HepG2 (cell line): ENCODE data around the gene DNAJC5. TPM values are rescaled to one million over a fixed set of nuclear protein-coding genes. Genes with fewer than 3 reads are reported as not detected.

Experiments
- CREB1 ChIP-seq, 2 experiments: fragments of 450-650 bp in 1 of 2; IDR thresholded peaks; 2 replicates each; pipeline ENCODE4 v1.6.1; 2016 to 2017; ENCODE audit warnings: control low read depth in 1 of 2, mild to moderate bottlenecking in 1 of 2, missing compliant biosample characterization in 1 of 2, missing genetic modification characterization in 1 of 2
- FLYWCH1 ChIP-seq: sonication (generic); formaldehyde crosslinking; IDR thresholded peaks from 2 replicates; pipeline ENCODE4 v1.8.1; 2023; ENCODE audit warnings: mild to moderate bottlenecking, missing genetic modification reagents
- IRF1 ChIP-seq: sonication (generic); formaldehyde crosslinking; IDR thresholded peaks from 2 replicates; pipeline ENCODE4 v1.4.0; 2020; ENCODE audit warnings: low read depth, mild to moderate bottlenecking, missing genetic modification reagents
- KLF9 ChIP-seq: IDR thresholded peaks from 2 replicates; pipeline ENCODE4 v1.6.1; 2016; ENCODE audit warnings: low read depth
- NFRKB ChIP-seq: fragments of 450-650 bp; IDR thresholded peaks from 2 replicates; pipeline ENCODE4 v1.6.1; 2017
- RFX5 ChIP-seq: IDR thresholded peaks from 2 replicates; pipeline ENCODE4 v1.6.1; 2011; ENCODE audit warnings: low read depth, low read length, improper control_type of control experiment
- SALL1 ChIP-seq: sonication (generic); formaldehyde crosslinking; IDR thresholded peaks from 2 replicates; pipeline ENCODE4 v1.8.0; 2022; ENCODE audit warnings: mild to moderate bottlenecking, missing genetic modification reagents
- SATB2 ChIP-seq: sonication (generic); formaldehyde crosslinking; IDR thresholded peaks from 2 replicates; pipeline ENCODE4 v1.5.0; 2020; ENCODE audit warnings: missing genetic modification reagents
- SIN3A ChIP-seq: IDR thresholded peaks from 2 replicates; pipeline ENCODE4 v1.6.1; 2011; ENCODE audit warnings: low read depth, mild to moderate bottlenecking, control low read depth, low read length, borderline replicate concordance
- SNAPC2 ChIP-seq: sonication (generic); formaldehyde crosslinking; IDR thresholded peaks from 2 replicates; pipeline ENCODE4 v1.8.1; 2022; ENCODE audit warnings: mild to moderate bottlenecking, missing genetic modification reagents
- STAT5B ChIP-seq: sonication (generic); formaldehyde crosslinking; IDR thresholded peaks from 2 replicates; pipeline ENCODE4 v1.4.0; 2020; ENCODE audit warnings: missing genetic modification reagents
- ZBTB14 ChIP-seq: sonication (generic); formaldehyde crosslinking; IDR thresholded peaks from 2 replicates; pipeline ENCODE4 v1.4.0; 2020; ENCODE audit warnings: missing genetic modification reagents
- ZBTB3 ChIP-seq: sonication (generic); formaldehyde crosslinking; IDR thresholded peaks from 2 replicates; pipeline ENCODE4 v1.4.0; 2020; ENCODE audit warnings: low read depth, mild to moderate bottlenecking, moderate library complexity, missing genetic modification reagents, borderline replicate concordance
- ZBTB7B ChIP-seq: sonication (generic); formaldehyde crosslinking; IDR thresholded peaks from 2 replicates; pipeline ENCODE4 v1.4.0; 2020; ENCODE audit warnings: missing genetic modification reagents
- ZFP36L2 ChIP-seq: sonication (generic); formaldehyde crosslinking; IDR thresholded peaks from 2 replicates; pipeline ENCODE4 v1.4.0; 2020; ENCODE audit warnings: missing genetic modification reagents
- ZFP90 ChIP-seq: sonication (generic); formaldehyde crosslinking; IDR thresholded peaks from 2 replicates; pipeline ENCODE4 v1.8.0; 2022; ENCODE audit warnings: missing genetic modification reagents, mild to moderate bottlenecking, inconsistent platforms, borderline replicate concordance
- ZGPAT ChIP-seq: IDR thresholded peaks from 2 replicates; pipeline ENCODE4 v1.6.1; 2016; ENCODE audit warnings: mild to moderate bottlenecking
- ZMYM4 ChIP-seq: sonication (generic); formaldehyde crosslinking; IDR thresholded peaks from 2 replicates; pipeline ENCODE4 v1.8.1; 2023; ENCODE audit warnings: mild to moderate bottlenecking, missing genetic modification reagents
- ZNF10 ChIP-seq: sonication (generic); formaldehyde crosslinking; IDR thresholded peaks from 2 replicates; pipeline ENCODE4 v1.4.0; 2020; ENCODE audit warnings: mild to moderate bottlenecking, low read depth, missing genetic modification reagents, borderline replicate concordance
- ZNF160 ChIP-seq: sonication (generic); formaldehyde crosslinking; IDR thresholded peaks from 2 replicates; pipeline ENCODE4 v1.8.0; 2022; ENCODE audit warnings: mild to moderate bottlenecking, inconsistent platforms, missing genetic modification reagents
- ZNF331 ChIP-seq: sonication (generic); formaldehyde crosslinking; IDR thresholded peaks from 2 replicates; pipeline ENCODE4 v1.4.0; 2020; ENCODE audit warnings: missing genetic modification reagents
- ZNF430 ChIP-seq: sonication (generic); formaldehyde crosslinking; IDR thresholded peaks from 2 replicates; pipeline ENCODE4 v1.9.0; 2021; ENCODE audit warnings: mild to moderate bottlenecking, missing genetic modification reagents
- ZNF501 ChIP-seq: sonication (generic); formaldehyde crosslinking; IDR thresholded peaks from 2 replicates; pipeline ENCODE4 v1.5.1; 2020; ENCODE audit warnings: mild to moderate bottlenecking, moderate library complexity, missing genetic modification reagents
- ZNF598 ChIP-seq: sonication (generic); formaldehyde crosslinking; IDR thresholded peaks from 2 replicates; pipeline ENCODE4 v1.5.1; 2020; ENCODE audit warnings: mild to moderate bottlenecking, missing genetic modification reagents, borderline replicate concordance
- ZNF704 ChIP-seq: sonication (generic); formaldehyde crosslinking; IDR thresholded peaks from 2 replicates; pipeline ENCODE4 v1.8.1; 2023; ENCODE audit warnings: mild to moderate bottlenecking, inconsistent platforms, moderate library complexity, missing genetic modification reagents, borderline replicate concordance
- ZNF83 ChIP-seq: sonication (generic); formaldehyde crosslinking; IDR thresholded peaks from 2 replicates; pipeline ENCODE4 v1.4.0; 2020; ENCODE audit warnings: missing genetic modification reagents, mild to moderate bottlenecking, borderline replicate concordance
- polyA plus RNA-seq, 8 experiments: library from polyadenylated mRNA; depleted of rRNA in 3 of 8; stranded (reverse) in 7 of 8; unstranded in 1 of 8; fragments of >200 nt; fragmentation: Illumina TruSeq in 4 of 8; extraction: Trizol in 4 of 8; gene quantifications; 2 replicates each; pipeline versions ENCODE4 v1.2.1 to v1.2.3, GENCODE V29; 2011 to 2016; ENCODE audit warnings: low read depth in 4 of 8, missing spikeins in 1 of 8, mixed read lengths in 1 of 8; ENCODE audit not compliant: insufficient read depth in 1 of 8
- total RNA-seq, 5 experiments: library from RNA; depleted of rRNA; stranded (reverse); fragments of >200 nt; fragmentation: Illumina TruSeq; extraction: Trizol; gene quantifications; 2 replicates each; pipeline ENCODE4 v1.2.3, GENCODE V29; 2016; ENCODE audit warnings: low read depth in 1 of 5

DNAJC5 gene
- total and polyA plus RNA-seq, 2 of the 13 experiments (the other 11 are each of a cell fraction or from before 2014, with no cell fraction given) = 42.8 to 64.5 TPM

- no peak for TF ChIP-seq ZGPAT (CRISPR knock-in tag)
- TF ChIP-seq ZBTB3 (CRISPR knock-in tag) = no peak
- TF ChIP-seq SALL1 = no peak
- TF ChIP-seq ZNF598 (CRISPR knock-in tag) = peak; percentile 52
- TF ChIP-seq ZNF501 (CRISPR knock-in tag) = no peak
- no peak for TF ChIP-seq FLYWCH1 (CRISPR knock-in tag)
- no peak for TF ChIP-seq ZNF331
- TF ChIP-seq SATB2 (CRISPR knock-in tag) = no peak
- TF ChIP-seq ZNF83 (CRISPR knock-in tag) = no peak
- TF ChIP-seq KLF9 (CRISPR knock-in tag) = no peak
- no peak for TF ChIP-seq ZMYM4 (CRISPR knock-in tag)
- no peak for TF ChIP-seq SNAPC2
- TF ChIP-seq STAT5B = no peak
- no peak for TF ChIP-seq RFX5
- TF ChIP-seq CREB1 (IDR thresholded peaks at IDR 0.05) = no peak
- TF ChIP-seq CREB1 (CRISPR knock-in tag; IDR thresholded peaks at IDR 0.05) = no peak
- TF ChIP-seq ZBTB7B = 0 out of 2 replicates have a peak, but pooled peaks have one; percentile 5
- TF ChIP-seq ZNF430 (CRISPR knock-in tag) = no peak
- TF ChIP-seq ZBTB14 (CRISPR knock-in tag) = 0 out of 2 replicates have a peak, but pooled peaks have one; percentile 10
- no peak for TF ChIP-seq SIN3A
- TF ChIP-seq ZNF10 (CRISPR knock-in tag) = no peak
- no peak for TF ChIP-seq ZNF704 (CRISPR knock-in tag)
- TF ChIP-seq NFRKB = no peak
- TF ChIP-seq ZFP36L2 (CRISPR knock-in tag) = no peak
- no peak for TF ChIP-seq ZNF160 (CRISPR knock-in tag)
- TF ChIP-seq IRF1 (CRISPR knock-in tag) = no peak
- no peak for TF ChIP-seq ZFP90 (CRISPR knock-in tag)
Measured at GRCh38 chr20:63864545-63864977, 30.4 kb upstream of the DNAJC5 start (continued).
